Erythroblast (primary cell): ENCODE measurements around the gene TWIST2.

Experiments used
- DNase-seq, 2 experiments: peaks; one replicate each; lab custom pipeline; 2025; lab: John Stamatoyannopoulos, UW
- GATA1 ChIP-seq: IDR thresholded peaks from 2 replicates; pipeline ENCODE4 v1.6.1; 2011; ENCODE audit warnings: low read depth, mild to moderate bottlenecking, control low read depth, low read length, moderate library complexity
- POLR2A ChIP-seq: IDR thresholded peaks from 2 replicates; pipeline ENCODE4 v1.6.1; 2011; ENCODE audit warnings: mild to moderate bottlenecking, low read length

Gene TWIST2

DNA sequence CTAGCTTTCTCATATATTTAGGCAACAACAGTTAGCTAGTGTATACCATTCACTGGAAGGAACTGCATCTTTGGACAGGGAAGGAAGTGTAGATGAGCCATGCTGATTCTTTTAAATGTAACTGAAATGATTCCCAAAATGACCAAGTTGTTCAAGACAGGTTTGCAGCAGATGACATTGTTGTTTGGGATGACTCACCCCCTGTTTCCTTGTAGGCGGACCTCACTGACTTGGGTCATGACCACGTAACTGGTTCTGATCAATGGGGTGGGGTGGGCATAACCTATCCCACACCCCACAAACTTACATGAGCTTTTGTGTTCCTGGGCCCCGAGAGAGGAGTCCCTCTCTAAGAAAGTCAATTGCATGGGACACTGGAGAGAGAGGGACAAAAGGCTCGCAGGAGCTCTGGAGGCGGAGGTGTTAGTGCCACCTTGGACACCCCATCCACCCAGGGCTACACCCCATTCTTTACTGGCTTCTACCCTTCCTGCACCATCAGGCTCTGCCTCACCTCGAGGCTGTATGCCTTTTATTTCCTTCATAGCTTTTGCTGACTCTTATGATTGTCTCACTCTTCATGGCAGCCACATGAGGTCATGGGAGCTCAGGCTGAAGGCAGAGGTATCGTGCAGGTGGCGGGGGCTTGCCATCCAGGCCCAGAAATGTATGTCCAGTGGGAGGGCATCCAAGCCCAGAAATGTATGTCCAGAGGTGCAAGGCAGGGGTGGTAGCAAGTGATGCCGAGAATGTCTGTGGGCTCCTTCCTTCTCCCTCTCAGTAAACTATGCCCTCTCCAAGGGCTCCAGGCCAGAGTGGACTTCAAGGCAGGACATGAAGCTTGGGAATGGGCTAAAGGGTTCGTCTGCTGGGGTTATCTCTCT lies 108.0 kb downstream of the TWIST2 start:
- no peak for DNase-seq
- TF ChIP-seq POLR2A (no peak), GATA1 (no peak)

DNA sequence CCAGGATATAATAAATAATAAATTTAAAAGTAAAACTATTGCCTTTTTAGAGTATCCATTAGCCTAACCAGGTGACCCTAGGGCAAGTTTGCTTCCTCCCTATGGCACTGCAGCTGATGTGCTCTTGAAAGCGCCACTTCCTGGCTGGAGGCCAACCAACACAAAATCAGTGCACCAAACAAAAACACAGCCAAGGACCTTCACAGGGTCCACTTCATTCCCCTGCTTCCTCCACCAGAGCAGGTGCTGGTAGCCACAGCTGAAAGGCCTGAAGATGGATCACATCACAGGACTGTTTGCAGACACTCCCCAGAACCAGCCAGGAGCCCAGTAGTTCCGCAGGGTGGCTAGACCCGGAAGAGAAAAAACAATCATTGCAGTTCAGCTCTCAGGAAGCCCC lies 108.8 kb downstream of the TWIST2 start:
- no peak for DNase-seq
- TF ChIP-seq POLR2A (no peak), GATA1 (no peak)
